ENCODE data around the gene ENGASE.

Gene ENGASE

DNA sequence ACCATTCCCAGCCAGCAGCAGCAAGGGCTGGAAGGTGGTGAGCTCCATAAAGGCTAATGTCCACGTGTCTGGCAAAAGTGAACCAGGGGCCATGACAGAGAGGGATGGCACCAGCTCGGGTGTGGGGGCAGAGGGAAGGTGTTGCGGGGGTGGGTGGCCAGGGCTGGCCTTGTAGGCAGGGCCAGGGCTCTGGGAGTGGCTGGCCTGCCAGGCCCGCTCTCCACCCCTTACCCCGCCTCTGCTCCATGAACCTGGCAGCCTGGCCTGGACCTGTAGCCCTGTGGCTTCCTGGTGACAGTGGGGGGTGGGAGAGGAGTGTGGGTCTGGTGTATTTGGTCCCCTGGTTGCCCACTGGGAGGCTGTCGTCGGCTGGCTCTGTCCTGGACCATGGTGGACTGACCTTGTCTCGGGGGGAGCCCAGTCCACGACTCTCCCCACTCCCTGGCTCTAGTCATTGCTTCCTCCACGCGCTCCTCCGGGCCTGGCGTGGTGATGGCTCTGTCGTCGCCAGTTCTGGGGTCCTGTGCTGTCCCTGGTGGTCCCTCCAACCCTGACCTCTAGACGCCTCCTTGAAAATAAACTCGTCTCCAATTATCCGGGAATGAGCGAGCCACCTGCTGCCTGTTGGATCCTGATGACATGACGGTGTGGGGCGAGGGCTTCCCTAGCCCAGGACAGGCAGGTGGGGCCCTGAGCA lies 50.0 kb downstream of the ENGASE start:
- DNase-seq (ENCODE audit: extremely low read depth, low read depth) = no peak
- TF ChIP-seq, protein P1, sequence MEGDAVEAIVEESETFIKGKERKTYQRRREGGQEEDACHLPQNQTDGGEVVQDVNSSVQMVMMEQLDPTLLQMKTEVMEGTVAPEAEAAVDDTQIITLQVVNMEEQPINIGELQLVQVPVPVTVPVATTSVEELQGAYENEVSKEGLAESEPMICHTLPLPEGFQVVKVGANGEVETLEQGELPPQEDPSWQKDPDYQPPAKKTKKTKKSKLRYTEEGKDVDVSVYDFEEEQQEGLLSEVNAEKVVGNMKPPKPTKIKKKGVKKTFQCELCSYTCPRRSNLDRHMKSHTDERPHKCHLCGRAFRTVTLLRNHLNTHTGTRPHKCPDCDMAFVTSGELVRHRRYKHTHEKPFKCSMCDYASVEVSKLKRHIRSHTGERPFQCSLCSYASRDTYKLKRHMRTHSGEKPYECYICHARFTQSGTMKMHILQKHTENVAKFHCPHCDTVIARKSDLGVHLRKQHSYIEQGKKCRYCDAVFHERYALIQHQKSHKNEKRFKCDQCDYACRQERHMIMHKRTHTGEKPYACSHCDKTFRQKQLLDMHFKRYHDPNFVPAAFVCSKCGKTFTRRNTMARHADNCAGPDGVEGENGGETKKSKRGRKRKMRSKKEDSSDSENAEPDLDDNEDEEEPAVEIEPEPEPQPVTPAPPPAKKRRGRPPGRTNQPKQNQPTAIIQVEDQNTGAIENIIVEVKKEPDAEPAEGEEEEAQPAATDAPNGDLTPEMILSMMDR (IDR thresholded peaks at IDR 0.05; ENCODE audit: low read depth, low read length) = no peak

DNA sequence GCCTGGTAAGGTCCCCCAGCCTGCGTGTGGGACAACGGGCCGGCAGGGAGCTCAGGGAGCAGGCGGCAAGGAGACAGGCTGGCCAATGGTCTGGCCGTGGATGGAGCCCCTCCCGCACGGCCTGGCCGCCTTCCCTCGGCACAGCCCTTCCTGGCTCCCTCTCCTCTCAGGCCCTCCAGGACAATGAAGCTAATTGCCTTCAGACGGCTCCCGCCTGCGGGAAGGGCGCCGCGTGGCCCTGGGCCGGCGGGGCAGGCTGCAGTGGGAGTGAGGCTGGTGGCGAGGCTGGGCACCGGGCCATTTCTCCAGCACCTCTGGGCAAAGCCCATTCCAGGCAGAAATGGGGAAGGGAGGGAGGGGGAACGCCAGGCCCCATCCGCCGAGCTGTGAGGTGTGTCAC lies 50.9 kb downstream of the ENGASE start:
- DNase-seq (ENCODE audit: extremely low read depth, low read depth) = no peak
- TF ChIP-seq, protein P1 (IDR thresholded peaks at IDR 0.05; ENCODE audit: low read depth, low read length) = no peak

DNA sequence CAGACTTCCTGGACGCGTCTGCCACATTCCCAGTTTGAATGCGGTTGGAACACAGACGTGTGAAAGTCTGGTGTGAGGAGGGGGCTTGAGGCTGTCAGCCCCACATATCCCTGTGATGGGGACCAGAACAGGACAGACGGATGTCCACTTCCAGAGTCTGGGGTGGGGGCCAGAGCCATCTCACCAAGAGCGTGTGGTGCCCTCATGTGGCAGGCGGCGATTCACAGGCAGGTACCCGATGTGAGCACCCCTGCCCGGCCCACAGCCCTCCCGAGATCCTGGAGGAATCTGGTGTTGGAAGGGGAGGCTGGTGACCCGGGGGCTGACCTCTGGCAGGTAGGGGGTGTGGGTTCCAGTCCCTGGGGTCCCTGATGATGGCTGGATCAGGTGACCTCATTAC lies 51.5 kb downstream of the ENGASE start:
- TF ChIP-seq, protein P1 (IDR thresholded peaks at IDR 0.05; ENCODE audit: low read depth, low read length) = no peak; the same call in 1 of the 2 replicates
- DNase-seq (ENCODE audit: extremely low read depth, low read depth) = no peak

GRCh38 chr17:79127534-79128135 lies 53.0 kb downstream of the ENGASE start:
- TF ChIP-seq, protein P1 (IDR thresholded peaks at IDR 0.05; ENCODE audit: low read depth, low read length) = no peak

GRCh38 chr17:79129523-79129922 lies 54.9 kb downstream of the ENGASE start:
- TF ChIP-seq, protein P1 (IDR thresholded peaks at IDR 0.05; ENCODE audit: low read depth, low read length) = no peak
- no peak for DNase-seq (ENCODE audit: extremely low read depth, low read depth)

More at GRCh38 chr17:79127534-79128135, 53.0 kb downstream of the ENGASE start:
- no peak for DNase-seq (ENCODE audit: extremely low read depth, low read depth)

DNA sequence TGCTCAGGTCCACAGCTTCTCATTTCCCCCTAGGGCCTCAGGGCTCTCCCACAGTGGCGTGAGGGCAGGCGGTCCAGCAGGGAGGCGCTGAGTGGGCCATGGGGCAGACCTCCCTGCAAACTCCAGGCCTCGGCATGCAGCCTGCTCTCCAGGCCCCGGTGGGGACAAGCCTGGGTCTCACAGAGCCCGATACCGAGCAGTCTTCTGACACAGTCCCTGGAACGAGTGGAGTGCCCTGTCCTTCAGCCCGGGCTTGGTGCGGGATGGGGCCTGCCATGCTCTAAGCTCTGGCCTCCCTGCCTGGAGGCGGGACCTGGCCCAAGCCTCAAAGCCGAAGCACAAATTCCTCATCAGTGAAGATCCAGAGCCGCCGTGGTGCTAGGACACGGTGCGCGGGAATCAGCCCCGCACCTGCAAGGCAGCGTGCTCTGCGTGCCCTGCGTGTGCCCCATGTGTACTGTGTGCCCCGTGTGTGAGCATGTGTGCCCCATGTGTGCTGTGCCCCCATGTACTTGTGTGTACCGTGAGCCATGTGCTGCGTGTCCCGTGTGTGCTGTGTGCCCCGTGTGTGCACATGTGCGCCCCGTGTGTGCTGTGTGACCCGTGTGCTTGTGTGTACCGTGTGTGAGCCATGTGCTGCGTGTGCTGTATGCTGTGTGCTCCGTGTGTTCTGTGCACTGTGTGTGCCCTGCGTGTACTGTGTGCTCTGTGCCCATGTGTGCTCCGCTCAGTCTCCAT lies 56.1 kb downstream of the ENGASE start:
- TF ChIP-seq, protein P1 (IDR thresholded peaks at IDR 0.05; ENCODE audit: low read depth, low read length) = no peak
- DNase-seq (ENCODE audit: extremely low read depth, low read depth) = no peak

GRCh38 chr17:79131274-79131635 lies 56.6 kb downstream of the ENGASE start:
- no peak for DNase-seq (ENCODE audit: extremely low read depth, low read depth)
- TF ChIP-seq, protein P1 (IDR thresholded peaks at IDR 0.05; ENCODE audit: low read depth, low read length) = no peak

All from AG09319 (cell line).